AG04449 (cell line): ENCODE data around the gene FAM13C.

ENCODE experiments used
- CTCF ChIA-PET: fragments of 350-600 bp; formaldehyde crosslinking; extraction: SDS; loops from one replicate; lab custom pipeline; 2021; ENCODE audit warnings: antibody characterized with exemption; lab: Yijun Ruan, JAX
- POLR2A ChIA-PET: fragments of 400-600, 350-600 bp; formaldehyde crosslinking; extraction: SDS; loops from one replicate; lab custom pipeline; 2020; ENCODE audit warnings: antibody characterized with exemption, inconsistent platforms; lab: Yijun Ruan, JAX
- DNase-seq: peaks from one replicate; pipeline ENCODE4 v3.0.0-alpha.2; 2010; ENCODE audit warnings: low read depth, low spot score
- H3K4me3 ChIP-seq: 2 replicates; pipeline ENCODE4 v1.5.1; 2011; ENCODE audit warnings: low read depth, mild to moderate bottlenecking, control low read depth, low read length
- CTCF ChIP-seq: IDR thresholded peaks from one replicate; pipeline ENCODE4 v1.5.1; 2011; ENCODE audit warnings: mild to moderate bottlenecking, moderate library complexity, low read length, control low read depth, inconsistent platforms; ENCODE audit not compliant: insufficient read depth; ENCODE audit errors: missing control alignments

FAM13C gene

GRCh38 chr10:59289853-59290252 lies 72.5 kb downstream of the FAM13C start:
- ChIA-PET POLR2A (no interaction called here), CTCF (no interaction called here)
- no peak for TF ChIP-seq CTCF
- no peak overlapping the region for H3K4me3 ChIP-seq
- DNase-seq, result no peak

GRCh38 chr10:59287587-59288255 lies 74.6 kb downstream of the FAM13C start:
- POLR2A ChIA-PET, result no interaction called here
- no peak for TF ChIP-seq CTCF
- H3K4me3 ChIP-seq, result no peak overlapping the region
- no peak for DNase-seq
- CTCF ChIA-PET, result no interaction called here

GRCh38 chr10:59285848-59286247 lies 76.5 kb downstream of the FAM13C start:
- no peak for DNase-seq
- no peak overlapping the region for H3K4me3 ChIP-seq
- POLR2A ChIA-PET, result no interaction called here
- CTCF ChIA-PET, result no interaction called here
- no peak for TF ChIP-seq CTCF

- ChIA-PET CTCF (no interaction called here), POLR2A (no interaction called here)
- TF ChIP-seq CTCF, result no peak
- H3K4me3 ChIP-seq, result no peak overlapping the region
- DNase-seq, result no peak
Observed at GRCh38 chr10:59285073-59285472, 77.3 kb downstream of the FAM13C start.

GRCh38 chr10:59284118-59284975 lies 78.0 kb downstream of the FAM13C start:
- CTCF ChIA-PET, result no interaction called here
- DNase-seq, result no peak
- POLR2A ChIA-PET, result no interaction called here
- TF ChIP-seq CTCF, result no peak
- no peak overlapping the region for H3K4me3 ChIP-seq

GRCh38 chr10:59283456-59284091 lies 78.8 kb downstream of the FAM13C start:
- DNase-seq, result no peak
- CTCF ChIA-PET, result no interaction called here
- POLR2A ChIA-PET, result no interaction called here
- TF ChIP-seq CTCF, result no peak
- no peak overlapping the region for H3K4me3 ChIP-seq
